ENCODE measurements around the gene CAMLG. TPM values are rescaled to one million over a fixed set of nuclear protein-coding genes. Genes with fewer than 3 reads are reported as not detected.
"Not testable (repeated sequence)": the region's sequence is repeated elsewhere in the genome, so short reads cannot be mapped to it uniquely, and the experiment has no call there.

Gene CAMLG
- polyA plus RNA-seq, 6 donors from 2014 or later = 35.1 to 39.1 (median 37.2) TPM

DNA sequence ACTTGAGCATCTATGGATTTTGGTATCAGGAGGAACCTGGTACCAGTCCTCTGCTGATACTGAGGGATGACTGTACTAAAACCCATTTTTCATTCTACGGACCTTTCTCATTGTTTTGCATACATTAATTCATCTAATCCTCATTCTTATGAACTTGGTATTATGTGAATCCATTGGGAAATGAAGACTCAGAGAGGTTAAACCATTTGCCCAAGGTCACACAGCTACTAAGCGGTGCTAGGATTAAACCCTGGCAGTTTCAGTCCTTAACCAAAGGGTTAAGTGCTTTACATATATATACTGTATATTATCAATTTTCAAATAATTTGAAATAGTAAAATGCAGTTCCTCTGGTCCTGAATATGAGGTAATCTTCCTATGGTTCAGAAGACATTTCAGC is 3.8 kb downstream of the CAMLG start:
- no peak for ATAC-seq (ENCODE audit: low read depth in 2 of 2)
- Mint-ChIP-seq H3K27ac (no peak overlapping the region), H3K36me3 (no peaks in the 10 kb centered on the region), H3K9me3 (no peaks in the 10 kb centered on the region), H3K4me1 (peaks cover 8 to 36% (median 26%) of the 10 kb centered on the region in 3 donors), H3K4me3 (no peak overlapping the region), H3K27me3 (no peaks in the 10 kb centered on the region)
- DNase-seq = no peak

DNA sequence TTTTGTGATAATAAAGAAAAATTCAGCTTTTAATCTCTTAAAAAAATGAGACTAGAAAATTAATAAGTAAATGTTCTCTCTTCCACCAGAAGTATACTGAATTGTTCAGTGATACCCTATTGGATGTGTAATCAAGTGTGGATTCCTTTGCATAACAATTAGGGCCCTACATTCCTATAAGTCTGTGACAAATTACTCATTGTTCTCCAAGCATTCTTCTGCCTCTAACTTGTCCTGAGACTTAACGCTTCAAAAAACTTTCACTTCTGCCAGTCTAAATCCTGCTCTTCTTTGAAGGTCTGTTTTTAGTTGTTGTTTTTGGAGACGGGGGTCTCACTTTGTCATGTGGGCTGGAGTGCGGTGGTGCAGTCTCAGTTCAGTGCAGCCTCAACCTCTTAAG is 11.1 kb downstream of the CAMLG start:
- Mint-ChIP-seq H3K27ac (peak overlapping the region; percentile 35 to 89 (median 68)), H3K27me3 (no peaks in the 10 kb centered on the region), H3K4me1 (peaks cover 6 to 7% (median 7%) of the 10 kb centered on the region in 3 donors), H3K36me3 (no peaks in the 10 kb centered on the region), H3K9me3 (no peaks in the 10 kb centered on the region), H3K4me3 (no peak overlapping the region)
- ATAC-seq (ENCODE audit: low read depth in 2 of 2) (no peak), DNase-seq (no peak)

- DNase-seq (no peak), ATAC-seq (ENCODE audit: low read depth in 2 of 2) (no peak)
- Mint-ChIP-seq H3K4me1 (peaks cover 31 to 40% (median 36%) of the 10 kb centered on the region in 3 donors), H3K27me3 (no peaks in the 10 kb centered on the region), H3K4me3 (peak overlapping the region; percentile 99 to 100 (median 100)), H3K9me3 (no peaks in the 10 kb centered on the region), H3K27ac (peak overlapping the region; percentile 93 to 99 (median 97)), H3K36me3 (no peaks in the 10 kb centered on the region)
Observed at GRCh38 chr5:134758176-134758503, 19.8 kb downstream of the CAMLG start.

- no peaks in the 10 kb centered on the region for H3K9me3 Mint-ChIP-seq
- ATAC-seq (ENCODE audit: low read depth in 2 of 2) = peak; percentile 94 to 97
Observed at GRCh38 chr5:134758504-134759341, 20.4 kb downstream of the CAMLG start, which contains the start of gene DDX46. Gene DDX46, plus strand, starts transcription at chr5:134758779. Its CDS starts 160 bp downstream, at chr5:134758939.

GRCh38 chr5:134767528-134768291 is 29.4 kb downstream of the CAMLG start:
- H3K4me3 Mint-ChIP-seq; H3K9me3 Mint-ChIP-seq; H3K36me3 Mint-ChIP-seq; H3K4me1 Mint-ChIP-seq; ATAC-seq (ENCODE audit: low read depth in 2 of 2); H3K27me3 Mint-ChIP-seq; DNase-seq: not testable (repeated sequence)
- H3K27ac Mint-ChIP-seq = peak overlapping the region in 2 of 6 donors; percentile 47 to 49

More at GRCh38 chr5:134758504-134759341, 20.4 kb downstream of the CAMLG start, which contains the start of gene DDX46:
- peak; percentile 89 for DNase-seq
- Mint-ChIP-seq H3K27me3 (no peaks in the 10 kb centered on the region), H3K27ac (peak within 1 kb of the TSS; percentile 93 to 99 (median 97)), H3K4me3 (peak within 1 kb of the TSS; percentile 99 to 100 (median 100)), H3K4me1 (peaks cover 31 to 40% (median 38%) of the 10 kb centered on the region in 3 donors), H3K36me3 (no peaks in the 10 kb centered on the region)

GRCh38 chr5:134769206-134769605 is 30.9 kb downstream of the CAMLG start:
- Mint-ChIP-seq H3K27ac (no peak overlapping the region), H3K36me3 (peaks cover 9 to 15% of the 10 kb centered on the region in 2 donors), H3K4me1 (peaks cover 0 to 4% (median 0%) of the 10 kb centered on the region in 3 donors), H3K4me3 (no peak overlapping the region), H3K27me3 (no peaks in the 10 kb centered on the region), H3K9me3 (no peaks in the 10 kb centered on the region)
- ATAC-seq (ENCODE audit: low read depth in 2 of 2) (no peak), DNase-seq (no peak)

DNA sequence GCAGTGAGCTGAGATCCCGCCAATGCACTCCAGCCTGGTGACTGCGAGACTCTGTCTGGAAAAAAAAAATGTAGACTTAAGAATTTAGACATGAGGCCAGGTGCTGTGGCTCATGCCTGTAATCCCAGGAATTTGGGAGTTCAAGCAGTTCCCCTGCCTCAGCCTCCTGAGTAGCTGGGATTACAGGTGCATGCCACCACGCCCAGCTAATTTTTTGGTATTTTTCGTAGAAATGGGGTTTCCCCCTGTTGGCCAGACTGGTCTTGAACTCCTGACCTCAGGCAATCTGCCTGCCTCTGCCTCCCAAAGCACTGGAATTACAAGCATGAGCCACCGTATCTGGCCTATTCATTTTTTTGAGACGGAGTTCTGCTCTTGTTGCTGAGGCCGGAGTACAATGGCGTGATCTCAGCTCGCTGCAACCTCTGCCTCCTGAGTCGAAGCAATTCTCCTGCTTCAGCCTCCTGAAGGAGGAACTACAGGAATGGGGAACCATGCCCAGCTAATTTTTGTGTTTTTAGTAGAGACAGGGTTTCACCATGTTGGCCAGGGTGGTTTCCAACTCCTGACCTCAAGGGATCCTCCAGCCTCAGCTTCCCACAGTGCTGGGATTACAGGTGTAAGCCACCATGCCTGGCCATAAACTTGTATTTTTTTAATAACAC is 34.2 kb downstream of the CAMLG start:
- Mint-ChIP-seq H3K36me3 (peaks cover 10 to 16% of the 10 kb centered on the region in 2 donors), H3K4me1 (peaks cover 5% of the 10 kb centered on the region in 3 donors), H3K27me3 (no peaks in the 10 kb centered on the region), H3K4me3 (no peak overlapping the region), H3K27ac (peak overlapping the region in 3 of 6 donors; percentile 34 to 80 (median 53)), H3K9me3 (no peaks in the 10 kb centered on the region)
- DNase-seq = no peak
- no peak for ATAC-seq (ENCODE audit: low read depth in 2 of 2)

GRCh38 chr5:134777366-134777765 is 39.0 kb downstream of the CAMLG start:
- DNase-seq = no peak
- Mint-ChIP-seq H3K4me1 (peaks cover 5 to 6% (median 6%) of the 10 kb centered on the region in 3 donors), H3K27ac (peak overlapping the region in 4 of 6 donors; percentile 26 to 60 (median 32)), H3K27me3 (no peaks in the 10 kb centered on the region), H3K4me3 (no peak overlapping the region), H3K36me3 (peaks cover 8 to 10% of the 10 kb centered on the region in 2 donors), H3K9me3 (no peaks in the 10 kb centered on the region)
- ATAC-seq (ENCODE audit: low read depth in 2 of 2) = no peak

DNA sequence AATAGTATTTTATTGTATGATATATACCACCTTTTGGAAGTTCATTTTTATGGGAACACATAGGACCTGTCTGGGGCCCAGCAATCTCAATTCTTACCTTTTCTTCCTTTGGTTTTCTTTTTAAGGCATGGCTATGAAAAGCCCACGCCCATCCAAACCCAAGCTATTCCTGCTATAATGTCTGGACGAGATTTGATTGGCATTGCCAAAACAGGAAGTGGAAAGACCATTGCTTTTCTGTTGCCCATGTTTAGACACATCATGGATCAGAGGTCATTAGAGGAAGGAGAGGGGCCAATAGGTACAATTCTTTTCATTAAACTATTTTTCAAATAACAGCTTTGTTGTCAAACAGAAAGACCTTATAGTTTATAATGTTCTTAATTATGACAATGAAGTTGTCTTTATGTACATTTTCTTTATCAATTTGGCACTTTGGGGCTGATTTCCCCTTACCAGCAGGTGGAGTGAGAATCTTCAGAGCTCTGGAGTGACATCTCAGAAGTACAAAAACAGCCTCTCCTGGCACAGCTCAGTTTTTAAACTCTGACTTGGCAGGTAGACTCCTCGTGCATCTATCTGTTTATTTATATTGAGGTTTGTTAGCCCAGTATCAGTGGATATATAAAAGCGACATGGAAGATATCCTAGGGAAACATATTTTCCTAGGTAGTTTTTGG is 46.0 kb downstream of the CAMLG start:
- DNase-seq = peak; percentile 6
- Mint-ChIP-seq H3K27me3 (no peaks in the 10 kb centered on the region), H3K9me3 (no peaks in the 10 kb centered on the region), H3K4me3 (no peak overlapping the region), H3K4me1 (no peaks in the 10 kb centered on the region), H3K27ac (peak overlapping the region in 3 of 6 donors; percentile 35 to 72 (median 53)), H3K36me3 (peaks cover 0 to 9% of the 10 kb centered on the region in 2 donors)
- no peak for ATAC-seq (ENCODE audit: low read depth in 2 of 2)

DNA sequence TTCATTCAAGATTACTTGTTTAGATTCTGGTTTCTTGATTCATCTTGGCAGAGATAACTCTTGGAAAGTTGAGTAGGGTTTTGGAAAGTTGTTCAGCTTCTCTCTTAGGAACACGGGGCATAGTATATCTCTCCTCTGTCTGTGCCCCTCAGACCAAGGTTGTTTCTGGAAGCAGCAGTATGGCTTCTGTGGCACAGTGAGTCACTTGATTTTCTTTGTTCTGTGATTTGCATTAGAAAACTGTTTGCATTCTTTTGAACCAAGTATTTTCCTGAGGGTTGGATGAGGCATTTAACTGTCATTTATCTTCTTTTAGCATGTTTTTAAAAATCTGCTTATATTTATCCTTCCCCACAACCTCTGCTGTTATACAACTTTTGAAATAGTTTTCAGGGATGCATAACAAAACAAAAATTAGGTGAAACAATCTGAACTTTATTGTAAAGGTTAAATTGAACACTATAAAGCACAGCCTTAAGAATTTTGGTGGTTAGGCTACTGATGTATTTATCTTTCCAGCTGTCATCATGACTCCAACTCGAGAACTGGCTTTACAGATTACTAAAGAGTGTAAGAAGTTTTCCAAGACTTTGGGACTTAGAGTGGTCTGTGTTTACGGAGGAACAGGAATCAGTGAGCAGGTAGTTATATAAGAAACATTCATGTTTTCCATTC is 46.7 kb downstream of the CAMLG start:
- Mint-ChIP-seq H3K4me1 (no peaks in the 10 kb centered on the region), H3K36me3 (peaks cover 0 to 10% of the 10 kb centered on the region in 2 donors), H3K27me3 (no peaks in the 10 kb centered on the region), H3K9me3 (no peaks in the 10 kb centered on the region), H3K27ac (peak overlapping the region in 2 of 6 donors; percentile 43 to 53), H3K4me3 (no peak overlapping the region)
- no peak for ATAC-seq (ENCODE audit: low read depth in 2 of 2)
- DNase-seq = no peak

GRCh38 chr5:134787692-134788091 is 49.3 kb downstream of the CAMLG start:
- H3K4me1 Mint-ChIP-seq = no peaks in the 10 kb centered on the region
- peaks cover 0 to 15% of the 10 kb centered on the region in 2 donors for H3K36me3 Mint-ChIP-seq

DNA sequence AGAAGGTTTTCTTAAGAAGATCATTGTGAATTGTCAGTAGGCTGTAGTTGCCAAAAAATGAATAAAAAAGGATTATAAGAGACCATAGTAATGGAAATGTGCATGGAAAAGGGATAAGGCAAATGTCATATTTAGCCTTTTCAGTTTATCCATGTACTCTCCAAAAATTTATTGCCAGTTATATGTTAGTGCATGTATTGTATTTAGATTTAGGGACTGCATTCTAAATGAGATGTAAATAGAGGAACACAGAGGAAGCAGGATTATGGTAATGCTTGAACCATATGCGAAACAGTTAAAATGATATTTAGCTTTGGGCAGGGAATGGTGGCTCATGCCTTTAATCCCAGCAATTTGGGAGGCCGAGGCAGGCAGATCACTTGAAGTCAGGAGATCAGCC is 53.2 kb downstream of the CAMLG start:
- ATAC-seq (ENCODE audit: low read depth in 2 of 2) (no peak), DNase-seq (no peak)
- no peaks in the 10 kb centered on the region for H3K4me1 Mint-ChIP-seq
- no peaks in the 10 kb centered on the region for H3K9me3 Mint-ChIP-seq
- H3K36me3 Mint-ChIP-seq = peaks cover 0 to 28% of the 10 kb centered on the region in 2 donors
- H3K27ac Mint-ChIP-seq = no peak overlapping the region
- H3K4me3 Mint-ChIP-seq = no peak overlapping the region
- H3K27me3 Mint-ChIP-seq = no peaks in the 10 kb centered on the region

More at GRCh38 chr5:134787692-134788091, 49.3 kb downstream of the CAMLG start:
- ATAC-seq (ENCODE audit: low read depth in 2 of 2) (no peak), DNase-seq (no peak)
- H3K4me3 Mint-ChIP-seq = no peak overlapping the region
- H3K9me3 Mint-ChIP-seq = no peaks in the 10 kb centered on the region
- no peak overlapping the region for H3K27ac Mint-ChIP-seq
- no peaks in the 10 kb centered on the region for H3K27me3 Mint-ChIP-seq

Data from naive B cell (primary cell).